MCF 10A (cell line): ENCODE measurements around the gene ZNF500. TPM values are rescaled to one million over a fixed set of nuclear protein-coding genes. Genes with fewer than 3 reads are reported as not detected.

Experiments used
- BruUV-seq: library from RNA; stranded (reverse); fragments of 400-500 nt; replicated peaks from 2 replicates; lab custom pipeline; 2021; lab: Mats Ljungman, UMichigan
- CTCF ChIA-PET: fragments of 300-600 bp; sonication (Branson Sonifier 250); formaldehyde crosslinking; extraction: SDS; loops from one replicate; lab custom pipeline; 2021; ENCODE audit warnings: antibody characterized with exemption, inconsistent platforms; lab: Yijun Ruan, JAX
- POLR2A ChIA-PET: fragments of 300-600, 350-650 bp; sonication (Branson Sonifier 250); formaldehyde crosslinking; extraction: SDS; loops from one replicate; lab custom pipeline; 2020; ENCODE audit warnings: antibody characterized with exemption, inconsistent platforms; lab: Yijun Ruan, JAX
- DNase-seq: peaks from one replicate; pipeline ENCODE4 v3.0.0-alpha.2; 2018; ENCODE audit not compliant: unreplicated experiment
- H3K27ac Mint-ChIP-seq: one replicate; pipeline ENCODE4 v1.8.0; 2022; ENCODE audit warnings: mild to moderate bottlenecking, low read depth, mixed read lengths; ENCODE audit not compliant: unreplicated experiment
- H3K27me3 Mint-ChIP-seq: one replicate; pipeline ENCODE4 v1.8.0; 2022; ENCODE audit warnings: mixed read lengths; ENCODE audit not compliant: insufficient read depth, unreplicated experiment
- H3K36me3 Mint-ChIP-seq: one replicate; pipeline ENCODE4 v1.8.0; 2022; ENCODE audit warnings: mild to moderate bottlenecking, moderate library complexity, mixed read lengths; ENCODE audit not compliant: insufficient read depth, unreplicated experiment
- H3K4me1 Mint-ChIP-seq: one replicate; pipeline ENCODE4 v1.8.0; 2022; ENCODE audit warnings: mixed read lengths; ENCODE audit not compliant: insufficient read depth, unreplicated experiment
- H3K4me3 Mint-ChIP-seq: one replicate; pipeline ENCODE4 v1.8.0; 2022; ENCODE audit warnings: mild to moderate bottlenecking, moderate library complexity, mixed read lengths; ENCODE audit not compliant: unreplicated experiment
- H3K9me3 Mint-ChIP-seq: one replicate; pipeline ENCODE4 v1.8.0; 2022; ENCODE audit warnings: mixed read lengths; ENCODE audit not compliant: unreplicated experiment
- intact Hi-C: fragments of 100-400 bp; cut with micrococcal nuclease; formaldehyde crosslinking; loops from 2 replicates; pipeline ENCODE4 v1.14.1; 2022
- total RNA-seq: library from RNA; stranded (reverse); gene quantifications from 2 replicates; pipeline ENCODE4 v1.2.3, GENCODE V29; 2022
- TF ChIP-seq, protein P1 (sequence below): fragments of 200-600 bp; IDR thresholded peaks from one replicate; pipeline ENCODE4 v1.8.0; 2022; ENCODE audit warnings: antibody characterized with exemption, mild to moderate bottlenecking; ENCODE audit not compliant: unreplicated experiment

ZNF500 gene
- total RNA-seq, 1 experiment from 2014 or later, result 13.8 TPM

DNA sequence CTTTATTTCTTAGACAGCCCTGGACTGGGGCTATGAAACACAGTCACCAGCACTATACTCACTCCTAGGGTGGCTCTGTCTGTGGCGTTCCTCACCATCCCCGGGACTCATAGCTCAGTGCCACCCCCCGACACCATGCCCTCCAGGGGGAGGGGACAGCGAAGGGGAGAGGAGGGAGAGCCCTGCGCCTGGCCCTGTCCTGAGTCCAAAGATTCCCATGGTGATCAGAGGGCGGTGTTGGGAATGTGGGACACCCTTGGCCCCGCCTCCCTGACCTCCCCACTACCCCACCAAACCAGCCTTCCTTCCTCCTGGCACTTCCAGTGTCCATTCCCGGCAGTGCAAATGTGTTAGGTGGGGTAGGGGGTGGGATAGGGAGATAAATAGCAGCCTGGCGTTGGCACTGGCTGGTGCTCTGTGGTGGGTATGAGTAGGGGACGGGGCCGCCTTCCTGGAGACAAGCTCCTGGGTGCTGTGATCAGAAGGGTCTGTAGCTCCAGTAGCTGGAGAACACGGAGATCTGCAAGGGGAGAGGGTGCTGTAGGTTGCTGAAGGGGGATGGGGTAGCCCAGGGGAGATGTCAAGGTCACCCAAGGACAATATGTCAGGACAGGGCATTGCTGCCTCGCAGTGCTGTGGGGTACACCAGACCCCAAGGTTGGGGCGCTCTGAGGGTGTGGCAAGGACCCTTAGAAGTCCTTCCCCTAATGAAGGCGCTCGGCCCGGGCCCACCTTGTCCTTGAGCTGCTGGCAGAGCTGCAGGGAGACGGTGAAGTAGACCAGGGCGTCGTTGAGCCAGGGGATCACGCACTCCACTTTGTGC lies 30.2 kb upstream of the ZNF500 start:
- TF ChIP-seq, protein P1, sequence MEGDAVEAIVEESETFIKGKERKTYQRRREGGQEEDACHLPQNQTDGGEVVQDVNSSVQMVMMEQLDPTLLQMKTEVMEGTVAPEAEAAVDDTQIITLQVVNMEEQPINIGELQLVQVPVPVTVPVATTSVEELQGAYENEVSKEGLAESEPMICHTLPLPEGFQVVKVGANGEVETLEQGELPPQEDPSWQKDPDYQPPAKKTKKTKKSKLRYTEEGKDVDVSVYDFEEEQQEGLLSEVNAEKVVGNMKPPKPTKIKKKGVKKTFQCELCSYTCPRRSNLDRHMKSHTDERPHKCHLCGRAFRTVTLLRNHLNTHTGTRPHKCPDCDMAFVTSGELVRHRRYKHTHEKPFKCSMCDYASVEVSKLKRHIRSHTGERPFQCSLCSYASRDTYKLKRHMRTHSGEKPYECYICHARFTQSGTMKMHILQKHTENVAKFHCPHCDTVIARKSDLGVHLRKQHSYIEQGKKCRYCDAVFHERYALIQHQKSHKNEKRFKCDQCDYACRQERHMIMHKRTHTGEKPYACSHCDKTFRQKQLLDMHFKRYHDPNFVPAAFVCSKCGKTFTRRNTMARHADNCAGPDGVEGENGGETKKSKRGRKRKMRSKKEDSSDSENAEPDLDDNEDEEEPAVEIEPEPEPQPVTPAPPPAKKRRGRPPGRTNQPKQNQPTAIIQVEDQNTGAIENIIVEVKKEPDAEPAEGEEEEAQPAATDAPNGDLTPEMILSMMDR, result no peak
- POLR2A ChIA-PET, result interaction anchor here (1.5 kb wide), 1 partner anchor 29 kb away, joined by 4 read pairs; no protein-coding TSS in a partner anchor

DNA sequence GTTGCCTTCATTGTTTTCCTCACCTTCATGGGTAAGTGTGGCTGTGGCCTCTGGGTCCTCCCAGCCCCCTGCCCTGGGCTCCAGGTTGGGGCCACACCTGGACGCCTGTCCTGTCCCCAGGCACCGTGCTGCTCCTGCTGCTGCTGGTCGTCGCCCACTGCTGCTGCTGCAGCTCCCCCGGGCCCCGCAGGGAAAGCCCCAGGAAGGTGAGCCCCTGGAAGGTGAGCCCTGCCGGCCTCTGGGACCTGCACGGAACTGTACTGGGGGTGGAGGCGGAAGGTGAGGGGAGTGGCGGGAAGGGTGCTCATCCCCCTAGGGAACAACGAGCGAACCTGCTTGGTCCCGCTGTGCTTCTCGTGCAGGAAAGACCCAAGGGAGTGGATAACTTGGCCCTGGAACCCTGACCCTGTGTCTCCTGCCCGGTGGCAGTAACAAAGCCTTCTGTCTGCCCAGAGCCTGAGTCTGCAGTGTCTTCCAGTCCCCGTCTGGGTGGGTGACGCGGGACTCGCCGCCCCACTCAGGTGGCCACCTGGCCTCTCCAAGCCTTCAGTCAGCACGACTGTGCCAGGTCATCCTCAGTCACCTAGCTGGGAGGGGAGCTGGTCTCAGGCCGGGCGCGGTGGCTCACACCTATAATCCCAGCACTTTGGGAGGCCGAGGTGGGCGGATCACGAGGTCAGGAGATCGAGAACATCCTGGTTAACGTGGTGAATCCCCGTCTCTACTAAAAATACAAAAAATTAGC lies 29.0 kb upstream of the ZNF500 start:
- Mint-ChIP-seq H3K4me1 (peaks cover 6% of the 10 kb centered on the region), H3K27ac (no peak overlapping the region), H3K27me3 (no peaks in the 10 kb centered on the region), H3K4me3 (no peak overlapping the region), H3K36me3 (no peaks in the 10 kb centered on the region), H3K9me3 (no peaks in the 10 kb centered on the region)
- TF ChIP-seq, protein P1, result no peak
- POLR2A ChIA-PET, result interaction anchor here (0.5 to 1.5 kb wide), 2 partner anchors 28 to 241 kb away, joined by 3 to 4 read pairs; no protein-coding TSS in a partner anchor
- BruUV-seq, result no TSS peak
- CTCF ChIA-PET, result no interaction called here
- intact Hi-C loops, result no loop called here
- DNase-seq, result no peak

More for the DNA sequence above, 30.2 kb upstream of the ZNF500 start:
- DNase-seq, result no peak
- H3K4me3 Mint-ChIP-seq, result no peak overlapping the region
- CTCF ChIA-PET, result interaction anchor here (0.6 to 0.7 kb wide), 3 partner anchors 10 to 997 kb away, joined by 3 to 4 read pairs (median 3); no protein-coding TSS in a partner anchor
- intact Hi-C loops, result no loop called here
- peak overlapping the region; percentile 35 for H3K27ac Mint-ChIP-seq
- H3K4me1 Mint-ChIP-seq, result peaks cover 6% of the 10 kb centered on the region
- no TSS peak for BruUV-seq
- no peaks in the 10 kb centered on the region for H3K27me3 Mint-ChIP-seq
- no peaks in the 10 kb centered on the region for H3K9me3 Mint-ChIP-seq
- no peaks in the 10 kb centered on the region for H3K36me3 Mint-ChIP-seq

DNA sequence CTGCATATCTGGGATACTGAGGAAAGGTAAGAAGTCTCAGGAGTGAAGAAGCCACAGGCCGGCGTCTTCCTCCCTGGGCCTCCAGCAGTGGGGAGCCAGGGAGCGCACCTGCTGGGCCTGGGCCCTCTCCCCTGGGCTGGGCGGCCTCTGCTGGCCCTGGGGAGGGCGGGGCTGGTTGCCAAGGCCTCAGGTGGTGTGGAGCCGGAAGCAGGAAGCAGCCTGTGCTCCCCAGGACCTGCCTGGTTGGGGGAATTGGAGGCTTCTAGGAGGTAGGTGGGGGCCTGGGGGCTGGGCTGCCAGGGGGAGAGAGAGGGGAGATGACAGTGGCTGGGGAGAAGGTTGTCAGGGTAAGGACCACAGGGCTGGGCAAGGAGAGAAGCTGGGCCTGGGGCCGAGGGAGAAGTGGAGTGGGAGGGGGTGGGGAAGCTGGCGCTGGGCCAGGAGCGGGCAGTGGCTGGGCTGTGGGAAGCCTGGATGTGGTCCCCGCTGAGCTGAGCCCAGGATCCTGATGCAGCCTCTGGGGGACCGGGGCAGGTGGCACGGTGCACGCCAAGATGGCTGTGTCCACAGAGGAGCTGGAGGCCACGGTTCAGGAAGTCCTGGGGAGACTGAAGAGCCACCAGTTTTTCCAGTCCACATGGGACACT lies 28.3 kb upstream of the ZNF500 start, which contains the start of gene SMIM22:
Gene SMIM22, plus strand, starts transcription at position 189 of the 647 bp plus-strand sequence. Its CDS starts 366 bp downstream, at position 555.
- CTCF ChIA-PET, result no interaction called here

More for the DNA sequence above, 28.3 kb upstream of the ZNF500 start, which contains the start of gene SMIM22:
- Mint-ChIP-seq H3K27me3 (no peaks in the 10 kb centered on the region), H3K4me3 (no peak within 1 kb of the TSS), H3K27ac (no peak within 1 kb of the TSS), H3K9me3 (no peaks in the 10 kb centered on the region), H3K4me1 (peaks cover under 1% of the 10 kb centered on the region), H3K36me3 (no peaks in the 10 kb centered on the region)
- TF ChIP-seq, protein P1, result no peak
- POLR2A ChIA-PET, result interaction anchor here (0.5 kb wide), 1 partner anchor 241 kb away, joined by 3 read pairs; no protein-coding TSS in a partner anchor
- BruUV-seq, result no TSS peak
- DNase-seq, result no peak
- intact Hi-C loops, result no loop called here
